CD14-positive monocyte (primary cell): ENCODE data around the gene VAV2. TPM values are rescaled to one million over a fixed set of nuclear protein-coding genes. Genes with fewer than 3 reads are reported as not detected.
A peak's percentile ranks its signal among the peaks of the same experiment; 100 is the strongest.

Source experiments
- DNase-seq, 3 donors: peaks; one replicate each; pipeline ENCODE4 v3.0.0-alpha.2; 2011 to 2022
- H2AFZ ChIP-seq: 2 replicates; pipeline ENCODE4 v1.6.0; 2012; ENCODE audit warnings: mild to moderate bottlenecking, low read depth, low read length, inconsistent platforms; ENCODE audit not compliant: insufficient read depth, poor library complexity, severe bottlenecking
- H3K27ac ChIP-seq, 2 donors: 1 replicate in 1 of 2; 2 replicates in 1 of 2; pipeline ENCODE4 v1.5.1; 2012 to 2013; ENCODE audit warnings: low read length in 2 of 2, control low read depth in 1 of 2, inconsistent platforms in 1 of 2, low read depth in 1 of 2, mild to moderate bottlenecking in 1 of 2
- H3K27me3 ChIP-seq, 2 donors: one replicate each; pipeline versions ENCODE4 v1.6.0 to v1.6.1; 2011 to 2013; ENCODE audit warnings: low read length in 2 of 2; ENCODE audit not compliant: control insufficient read depth in 2 of 2, insufficient read depth in 2 of 2
- H3K36me3 ChIP-seq, 2 donors: replicated peaks in 1 of 2; 1 replicate in 1 of 2; 2 replicates in 1 of 2; pipeline versions ENCODE4 v1.5.1 to v1.6.1; 2012 to 2013; ENCODE audit warnings: low read length in 2 of 2, control low read depth in 1 of 2, inconsistent platforms in 1 of 2, mild to moderate bottlenecking in 1 of 2; ENCODE audit not compliant: insufficient read depth in 2 of 2, control insufficient read depth in 1 of 2
- H3K4me1 ChIP-seq, 2 donors: 1 replicate in 1 of 2; 2 replicates in 1 of 2; pipeline versions ENCODE4 v1.5.1 to v1.6.1; 2012 to 2013; ENCODE audit warnings: low read length in 2 of 2, control low read depth in 1 of 2, inconsistent platforms in 1 of 2, mild to moderate bottlenecking in 1 of 2, moderate library complexity in 1 of 2; ENCODE audit not compliant: insufficient read depth in 2 of 2, control insufficient read depth in 1 of 2
- H3K4me2 ChIP-seq: replicated peaks from 2 replicates; pipeline ENCODE3; 2012; ENCODE audit warnings: low read length, moderate library complexity, mild to moderate bottlenecking; ENCODE audit not compliant: poor library complexity, severe bottlenecking; ENCODE audit errors: extremely low read depth
- H3K4me3 ChIP-seq, 3 experiments: fragments of 200-600 bp in 1 of 3; sonication (generic) in 1 of 3; replicated peaks in 1 of 3; 1 replicate in 2 of 3; 2 replicates in 1 of 3; pipeline ENCODE4 v1.5.1; 2011 to 2013; ENCODE audit warnings: low read length in 3 of 3, mild to moderate bottlenecking in 3 of 3, control low read depth in 2 of 3, low read depth in 2 of 3, inconsistent platforms in 1 of 3, moderate library complexity in 1 of 3
- H3K79me2 ChIP-seq: 2 replicates; pipeline ENCODE4 v1.6.0; 2012; ENCODE audit warnings: mild to moderate bottlenecking, control low read depth, inconsistent platforms, low read length, moderate library complexity; ENCODE audit not compliant: insufficient read depth
- H3K9ac ChIP-seq: 2 replicates; pipeline ENCODE4 v1.6.0; 2017; ENCODE audit warnings: low read length, mild to moderate bottlenecking; ENCODE audit not compliant: insufficient read depth, poor library complexity, severe bottlenecking
- H3K9me3 ChIP-seq, 2 donors: replicated peaks in 1 of 2; 1 replicate in 1 of 2; 2 replicates in 1 of 2; pipeline versions ENCODE4 v1.5.1 to v1.6.1; 2012 to 2013; ENCODE audit warnings: low read length in 2 of 2, control low read depth in 1 of 2; ENCODE audit not compliant: control insufficient read depth in 1 of 2, insufficient read depth in 1 of 2
- H4K20me1 ChIP-seq: 2 replicates; pipeline ENCODE4 v1.6.0; 2012; ENCODE audit warnings: mild to moderate bottlenecking, low read length, control low read depth, moderate library complexity; ENCODE audit not compliant: insufficient read depth
- H3K27ac Mint-ChIP-seq, 7 donors: one replicate each; pipeline ENCODE4 v1.8.0; 2020; ENCODE audit warnings: mild to moderate bottlenecking in 7 of 7, mixed read lengths in 7 of 7, moderate library complexity in 6 of 7, inconsistent platforms in 2 of 7
- H3K27me3 Mint-ChIP-seq, 3 donors: one replicate each; pipeline ENCODE4 v1.8.0; 2021 to 2022; ENCODE audit warnings: low read depth in 3 of 3, mild to moderate bottlenecking in 3 of 3, mixed read lengths in 3 of 3, moderate library complexity in 3 of 3, inconsistent platforms in 1 of 3
- H3K36me3 Mint-ChIP-seq, 2 donors: one replicate each; pipeline ENCODE4 v1.8.0; 2020; ENCODE audit warnings: mixed read lengths in 2 of 2, inconsistent platforms in 1 of 2, mild to moderate bottlenecking in 1 of 2
- H3K4me1 Mint-ChIP-seq: one replicate; pipeline ENCODE4 v1.8.0; 2020; ENCODE audit warnings: mild to moderate bottlenecking, mixed read lengths
- H3K4me3 Mint-ChIP-seq, 2 donors: one replicate each; pipeline ENCODE4 v1.8.0; 2020; ENCODE audit warnings: mild to moderate bottlenecking in 2 of 2, mixed read lengths in 2 of 2, moderate library complexity in 1 of 2
- H3K9me3 Mint-ChIP-seq, 7 donors: one replicate each; pipeline ENCODE4 v1.8.0; 2020 to 2022; ENCODE audit warnings: mixed read lengths in 7 of 7, mild to moderate bottlenecking in 6 of 7, moderate library complexity in 6 of 7, inconsistent platforms in 2 of 7
- WGBS: methylation state at CpG from one replicate; pipeline ENCODE4 v1.1.5; 2013; ENCODE audit warnings: missing lambda C conversion rate; ENCODE audit not compliant: insufficient coverage; 5-methylcytosine and 5-hydroxymethylcytosine counted together
- intact Hi-C, 2 donors: fragments of 100-400 bp; cut with micrococcal nuclease; formaldehyde crosslinking; loops; one replicate each; pipeline versions ENCODE4 v1.15.0 to v1.15.1; 2023
- polyA plus RNA-seq, 3 donors: library from polyadenylated mRNA; depleted of rRNA in 1 of 3; unstranded in 2 of 3; stranded (reverse) in 1 of 3; fragments of 300-500 nt in 2 of 3; fragments of >200 nt in 1 of 3; fragmentation: Illumina TruSeq in 2 of 3; gene quantifications; 1 replicate in 2 of 3; 2 replicates in 1 of 3; pipeline ENCODE4 v1.2.3, GENCODE V29; 2012 to 2021
- TF ChIP-seq, protein P1 (sequence below): fragments of 200-600 bp; IDR thresholded peaks from one replicate; pipeline ENCODE4 v1.8.0; 2022; ENCODE audit warnings: antibody characterized with exemption, mild to moderate bottlenecking

VAV2 gene
- polyA plus RNA-seq, 3 donors: 2.3 to 13.6 (median 2.3) TPM

DNA sequence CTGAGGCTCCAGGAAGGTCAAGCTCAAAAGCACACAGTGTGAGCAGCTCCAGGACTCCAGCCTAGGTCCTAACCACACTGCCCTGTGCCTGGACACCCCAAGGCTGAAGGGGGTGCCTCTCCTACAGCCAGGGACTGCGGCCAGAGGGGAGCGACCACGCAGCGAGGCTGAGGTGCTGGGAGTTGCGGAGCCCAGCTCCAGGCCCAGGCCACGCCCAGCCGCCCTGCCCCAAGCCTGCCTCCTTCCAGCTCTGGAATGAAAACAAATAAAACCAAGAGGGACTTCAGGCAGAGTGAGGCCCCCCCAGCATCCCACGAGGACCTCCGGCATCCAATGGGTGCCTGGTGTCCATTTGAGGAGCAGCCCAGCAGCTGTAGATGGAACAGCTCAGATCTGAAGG, 15.2 kb downstream of the VAV2 start:
- Mint-ChIP-seq H3K36me3 (peaks cover 0 to 11% of the 10 kb centered on the region in 2 donors), H3K27me3 (peaks cover 2 to 18% (median 9%) of the 10 kb centered on the region in 3 donors), H3K4me3 (no peak overlapping the region), H3K9me3 (no peaks in the 10 kb centered on the region), H3K27ac (peak overlapping the region in 1 of 7 donors; percentile 32), H3K4me1 (peaks cover 19% of the 10 kb centered on the region)
- WGBS: 97% methylated on average over 7 of the region's 9 CpGs
- TF ChIP-seq, protein P1, sequence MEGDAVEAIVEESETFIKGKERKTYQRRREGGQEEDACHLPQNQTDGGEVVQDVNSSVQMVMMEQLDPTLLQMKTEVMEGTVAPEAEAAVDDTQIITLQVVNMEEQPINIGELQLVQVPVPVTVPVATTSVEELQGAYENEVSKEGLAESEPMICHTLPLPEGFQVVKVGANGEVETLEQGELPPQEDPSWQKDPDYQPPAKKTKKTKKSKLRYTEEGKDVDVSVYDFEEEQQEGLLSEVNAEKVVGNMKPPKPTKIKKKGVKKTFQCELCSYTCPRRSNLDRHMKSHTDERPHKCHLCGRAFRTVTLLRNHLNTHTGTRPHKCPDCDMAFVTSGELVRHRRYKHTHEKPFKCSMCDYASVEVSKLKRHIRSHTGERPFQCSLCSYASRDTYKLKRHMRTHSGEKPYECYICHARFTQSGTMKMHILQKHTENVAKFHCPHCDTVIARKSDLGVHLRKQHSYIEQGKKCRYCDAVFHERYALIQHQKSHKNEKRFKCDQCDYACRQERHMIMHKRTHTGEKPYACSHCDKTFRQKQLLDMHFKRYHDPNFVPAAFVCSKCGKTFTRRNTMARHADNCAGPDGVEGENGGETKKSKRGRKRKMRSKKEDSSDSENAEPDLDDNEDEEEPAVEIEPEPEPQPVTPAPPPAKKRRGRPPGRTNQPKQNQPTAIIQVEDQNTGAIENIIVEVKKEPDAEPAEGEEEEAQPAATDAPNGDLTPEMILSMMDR: no peak
- DNase-seq: no peak
- Histone ChIP-seq H3K9me3 (no peaks in the 10 kb centered on the region), H3K27me3 (no peaks in the 10 kb centered on the region), H3K4me2 (no peak overlapping the region), H4K20me1 (peaks cover 100% of the 10 kb centered on the region), H3K27ac (no peak overlapping the region), H3K79me2 (peaks cover 38% of the 10 kb centered on the region), H3K4me3 (no peak overlapping the region), H2AFZ (no peak overlapping the region), H3K36me3 (no peaks in the 10 kb centered on the region), H3K4me1 (no peaks in the 10 kb centered on the region), H3K9ac (no peak overlapping the region)
- intact Hi-C loops: no loop called here

DNA sequence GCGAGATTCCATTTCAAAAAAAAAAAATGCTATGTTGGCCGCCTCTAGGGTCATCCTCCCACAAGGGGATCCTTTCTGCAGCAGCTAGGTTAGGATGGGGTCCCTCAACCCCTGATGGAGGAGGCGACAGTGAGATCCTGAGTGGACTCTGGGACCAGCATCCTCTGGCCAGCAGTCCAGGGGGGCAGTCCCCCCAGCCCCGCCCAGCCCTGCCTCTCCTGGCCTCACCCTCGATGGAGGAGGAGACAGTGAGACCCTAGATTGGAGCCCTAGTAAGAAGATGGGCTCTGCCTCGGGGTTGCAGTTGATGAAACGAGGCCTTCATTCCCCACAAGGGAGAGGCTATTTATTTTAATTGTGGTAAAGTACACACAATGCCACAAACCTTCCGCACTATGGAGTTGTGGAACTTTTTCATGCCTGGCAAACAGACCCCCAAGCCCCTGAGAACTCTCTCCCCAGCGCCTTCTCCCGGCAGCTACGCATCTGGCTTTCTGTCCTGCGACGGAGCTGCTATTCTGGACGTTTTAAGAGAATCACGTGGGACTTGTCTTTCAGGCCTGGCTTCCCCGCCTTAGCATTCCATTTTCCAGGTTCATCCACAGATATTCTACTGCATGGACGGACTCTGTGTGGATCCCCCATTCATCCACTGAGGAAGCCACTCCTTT, 15.8 kb downstream of the VAV2 start:
- no peak overlapping the region for H3K9ac ChIP-seq
- peaks cover 39% of the 10 kb centered on the region for H3K79me2 ChIP-seq
- no peak for DNase-seq
- H3K4me2 ChIP-seq: no peak overlapping the region
- Mint-ChIP-seq H3K4me1 (peaks cover 19% of the 10 kb centered on the region), H3K9me3 (no peaks in the 10 kb centered on the region), H3K36me3 (peaks cover 0 to 11% of the 10 kb centered on the region in 2 donors), H3K27me3 (peaks cover 2 to 18% (median 9%) of the 10 kb centered on the region in 3 donors), H3K4me3 (no peak overlapping the region), H3K27ac (no peak overlapping the region)
- no peaks in the 10 kb centered on the region for H3K4me1 ChIP-seq
- intact Hi-C loops: no loop called here
- H3K36me3 ChIP-seq: no peaks in the 10 kb centered on the region
- no peak overlapping the region for H3K4me3 ChIP-seq
- TF ChIP-seq, protein P1: no peak
- peaks cover 100% of the 10 kb centered on the region for H4K20me1 ChIP-seq
- no peak overlapping the region for H2AFZ ChIP-seq
- H3K9me3 ChIP-seq: no peaks in the 10 kb centered on the region
- no peak overlapping the region for H3K27ac ChIP-seq
- 98% methylated on average over 11 of the region's 17 CpGs for WGBS
- H3K27me3 ChIP-seq: no peaks in the 10 kb centered on the region
